ENCODE data around the gene AK8. TPM values are rescaled to one million over a fixed set of nuclear protein-coding genes. Genes with fewer than 3 reads are reported as not detected.

Gene AK8
- total and polyA plus RNA-seq, 2 experiments from 2014 or later, result 0.14 to 0.78 TPM

- TF ChIP-seq ZNF462 (CRISPR knock-in tag; IDR thresholded peaks at IDR 0.05), result no peak
- no peak for TF ChIP-seq JUNB (IDR thresholded peaks at IDR 0.05; ENCODE audit: unreplicated experiment)
- TF ChIP-seq ETS1 (IDR thresholded peaks at IDR 0.05), result no peak
- no peak for TF ChIP-seq CTCF (conservative IDR thresholded peaks at IDR 0.05; ENCODE audit: low read depth in 2 of 2)
- TF ChIP-seq POLR2AphosphoS5 (IDR thresholded peaks at IDR 0.05; ENCODE audit: low read depth), result no peak
- TF ChIP-seq EZH2 (IDR thresholded peaks at IDR 0.05; ENCODE audit: low read depth, unreplicated experiment), result no peak
Measured at GRCh38 chr9:132876849-132877248, 1.2 kb downstream of the AK8 start (continued).

- Histone ChIP-seq H3K27me3 (ENCODE audit: insufficient read depth) (peaks cover 31% of the 10 kb centered on the region), H4K20me1 (replicated peaks; ENCODE audit: insufficient read depth) (no peaks in the 10 kb centered on the region), H3K27ac (ENCODE audit: low read depth) (no peak overlapping the region), H3K79me2 (replicated peaks; ENCODE audit: insufficient read depth) (no peaks in the 10 kb centered on the region), H3K4me2 (no peak overlapping the region), H3K4me3 (no peak overlapping the region), H3K4me1 (ENCODE audit: insufficient read depth) (no peaks in the 10 kb centered on the region), H2AFZ (no peak overlapping the region), H3K9me2 (ENCODE audit: insufficient read depth) (no peaks in the 10 kb centered on the region), H3F3A (replicated peaks; ENCODE audit: low read depth) (no peaks in the 10 kb centered on the region), H3K36me3 (ENCODE audit: insufficient read depth) (no peaks in the 10 kb centered on the region)
- ATAC-seq (no peak), DNase-seq (ENCODE audit: low spot score) (no peak)
- Mint-ChIP-seq H3K27ac (no peak overlapping the region), H3K36me3 (ENCODE audit: low read depth) (no peaks in the 10 kb centered on the region; the same call in 2 of the 3 replicates), H3K4me1 (no peaks in the 10 kb centered on the region), H3K4me3 (no peak overlapping the region), H3K9me3 (no peaks in the 10 kb centered on the region), H3K27me3 (ENCODE audit: insufficient read depth, low read depth, poor library complexity) (peaks cover 10% of the 10 kb centered on the region)
- TF ChIP-seq NANOG (IDR thresholded peaks at IDR 0.05; ENCODE audit: borderline replicate concordance) (no peak), EZH2phosphoT487 (IDR thresholded peaks at IDR 0.05; ENCODE audit: unreplicated experiment) (no peak), REST (IDR thresholded peaks at IDR 0.05; ENCODE audit: unreplicated experiment) (no peak), CREB1 (CRISPR knock-in tag; IDR thresholded peaks at IDR 0.05; ENCODE audit: low read depth) (no peak), ZNF331 (CRISPR knock-in tag; IDR thresholded peaks at IDR 0.05; ENCODE audit: low read depth) (no peak), ZNF114 (CRISPR knock-in tag; IDR thresholded peaks at IDR 0.05) (no peak), JUNB (IDR thresholded peaks at IDR 0.05; ENCODE audit: unreplicated experiment) (no peak), EZH2 (IDR thresholded peaks at IDR 0.05; ENCODE audit: low read depth, unreplicated experiment) (no peak)
Measured at GRCh38 chr9:132875159-132875558, 2.9 kb downstream of the AK8 start.

All from GM23338 (cell line).